PC-9 (cell line): ENCODE results near the gene ADCY3. TPM values are rescaled to one million over a fixed set of nuclear protein-coding genes. Genes with fewer than 3 reads are reported as not detected.

Source experiments
- BruUV-seq: library from RNA; stranded (reverse); fragments of 400-500 nt; replicated peaks from 2 replicates; lab custom pipeline; 2021; lab: Mats Ljungman, UMichigan
- CTCF ChIA-PET: fragments of 300-600 bp; sonication (Branson Sonifier 250); formaldehyde crosslinking; loops from one replicate; lab custom pipeline; 2022; ENCODE audit warnings: antibody characterized with exemption; lab: Charles Lee
- POLR2A ChIA-PET: fragments of 300-600 bp; sonication (Branson Sonifier 250); formaldehyde crosslinking; loops from one replicate; lab custom pipeline; 2022; ENCODE audit warnings: antibody characterized with exemption; ENCODE audit not compliant: unreplicated experiment; lab: Charles Lee
- DNase-seq, 2 experiments: peaks; one replicate each; pipeline versions ENCODE4 v3.0.0 to v3.0.0-alpha.2; 2015 to 2022; ENCODE audit warnings: mixed read lengths in 1 of 2
- H2AFZ ChIP-seq: fragments of 200-600 bp; sonication (generic); 2 replicates; pipeline ENCODE4 v1.8.1; 2017; ENCODE audit warnings: antibody characterized with exemption
- H3F3A ChIP-seq: fragments of 200-600 bp; sonication (generic); 2 replicates; pipeline ENCODE4 v1.8.1; 2017; ENCODE audit warnings: antibody characterized with exemption, mild to moderate bottlenecking, low read depth; ENCODE audit not compliant: insufficient read depth
- H3K27ac ChIP-seq: fragments of 200-600 bp; sonication (generic); 2 replicates; pipeline ENCODE4 v1.6.1; 2016; ENCODE audit warnings: mixed run types
- H3K27me3 ChIP-seq: fragments of 200-600 bp; sonication (generic); 2 replicates; pipeline ENCODE4 v1.6.1; 2016; ENCODE audit warnings: low read depth, mixed run types; ENCODE audit not compliant: insufficient read depth
- H3K36me3 ChIP-seq: fragments of 200-600 bp; sonication (generic); 2 replicates; pipeline ENCODE4 v1.6.1; 2016; ENCODE audit warnings: low read depth, mixed run types
- H3K4me1 ChIP-seq: fragments of 200-600 bp; sonication (generic); replicated peaks from 2 replicates; pipeline ENCODE4 v1.6.1; 2016; ENCODE audit warnings: mixed run types; ENCODE audit not compliant: insufficient read depth
- H3K4me2 ChIP-seq: fragments of 200-600 bp; sonication (generic); 2 replicates; pipeline ENCODE4 v1.6.1; 2017; ENCODE audit warnings: mixed run types
- H3K4me3 ChIP-seq: fragments of 200-600 bp; sonication (generic); 2 replicates; pipeline ENCODE4 v1.6.1; 2016; ENCODE audit warnings: mixed run types
- H3K79me2 ChIP-seq: fragments of 200-600 bp; sonication (generic); 2 replicates; pipeline ENCODE4 v1.6.1; 2017; ENCODE audit warnings: low read depth, mixed run types
- H3K9me2 ChIP-seq: fragments of 200-600 bp; sonication (generic); 2 replicates; pipeline ENCODE4 v1.8.1; 2017; ENCODE audit warnings: mild to moderate bottlenecking; ENCODE audit not compliant: insufficient read depth
- H3K9me3 ChIP-seq: fragments of 200-600 bp; sonication (generic); 2 replicates; pipeline ENCODE4 v1.8.1; 2016; ENCODE audit warnings: low read depth; ENCODE audit not compliant: insufficient read depth
- H4K20me1 ChIP-seq: fragments of 200-600 bp; sonication (generic); 2 replicates; pipeline ENCODE4 v1.8.1; 2017; ENCODE audit not compliant: insufficient read depth
- EZH2 ChIP-seq: fragments of 200-600 bp; sonication (generic); IDR thresholded peaks from 2 replicates; pipeline ENCODE4 v1.8.0; 2017; ENCODE audit warnings: antibody characterized with exemption, low read depth
- intact Hi-C: fragments of 100-400 bp; cut with micrococcal nuclease; formaldehyde crosslinking; loops from one replicate; pipeline ENCODE4 v1.10.0; 2022; ENCODE audit not compliant: unreplicated experiment
- total RNA-seq: library from RNA; stranded (reverse); gene quantifications from 2 replicates; pipeline ENCODE4 v1.2.3, GENCODE V29; 2021
- TF ChIP-seq, protein P1 (sequence below): fragments of 200-600 bp; sonication (generic); conservative IDR thresholded peaks from 2 replicates; pipeline ENCODE4 v1.6.1; 2017; ENCODE audit warnings: mixed run types, antibody characterized with exemption, mild to moderate bottlenecking, moderate library complexity

Gene ADCY3
- total RNA-seq, 1 experiment from 2014 or later, result 46.3 TPM

DNA sequence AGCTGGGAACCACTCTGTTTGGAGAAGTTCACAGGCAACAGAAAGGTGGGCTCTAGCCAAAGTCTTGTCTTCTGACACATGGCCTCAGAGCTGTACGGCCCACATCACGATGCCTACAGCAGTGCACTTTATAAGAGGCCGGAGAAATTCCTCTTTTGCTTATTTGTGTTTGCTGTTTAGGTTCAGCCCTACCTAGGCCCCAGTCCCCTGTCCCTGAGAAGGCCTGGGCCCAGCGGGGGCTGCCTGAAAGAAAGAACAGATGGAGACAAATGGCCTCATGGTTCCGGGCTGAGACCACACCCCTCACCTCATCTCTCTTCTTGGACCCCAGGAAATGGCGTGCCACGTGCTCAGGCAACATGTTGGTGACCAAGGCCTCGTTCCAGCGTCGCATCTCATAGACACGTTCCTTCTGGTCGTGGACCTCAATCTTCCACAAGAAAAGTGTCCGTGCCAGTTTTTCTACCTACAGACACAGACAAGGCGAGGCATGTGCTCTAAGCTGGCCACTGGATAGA, 95.9 kb downstream of the ADCY3 start:
- ChIA-PET POLR2A (no interaction called here), CTCF (interaction anchor here (0.6 to 0.7 kb wide), 2 partner anchors 332 to 789 kb away, joined by 4 to 10 read pairs; no protein-coding TSS in a partner anchor)
- Histone ChIP-seq H3K9me2 (no peaks in the 10 kb centered on the region), H3K79me2 (no peaks in the 10 kb centered on the region), H3K4me2 (no peak overlapping the region), H2AFZ (no peak overlapping the region), H3K4me3 (no peak overlapping the region), H3K27ac (no peak overlapping the region), H3K36me3 (peaks cover 5% of the 10 kb centered on the region; the same call in 1 of the 2 replicates), H3K27me3 (no peaks in the 10 kb centered on the region), H3K9me3 (no peaks in the 10 kb centered on the region), H3F3A (peaks cover 5% of the 10 kb centered on the region; the same call in 1 of the 2 replicates), H3K4me1 (no peaks in the 10 kb centered on the region), H4K20me1 (no peaks in the 10 kb centered on the region)
- TF ChIP-seq, protein P1, sequence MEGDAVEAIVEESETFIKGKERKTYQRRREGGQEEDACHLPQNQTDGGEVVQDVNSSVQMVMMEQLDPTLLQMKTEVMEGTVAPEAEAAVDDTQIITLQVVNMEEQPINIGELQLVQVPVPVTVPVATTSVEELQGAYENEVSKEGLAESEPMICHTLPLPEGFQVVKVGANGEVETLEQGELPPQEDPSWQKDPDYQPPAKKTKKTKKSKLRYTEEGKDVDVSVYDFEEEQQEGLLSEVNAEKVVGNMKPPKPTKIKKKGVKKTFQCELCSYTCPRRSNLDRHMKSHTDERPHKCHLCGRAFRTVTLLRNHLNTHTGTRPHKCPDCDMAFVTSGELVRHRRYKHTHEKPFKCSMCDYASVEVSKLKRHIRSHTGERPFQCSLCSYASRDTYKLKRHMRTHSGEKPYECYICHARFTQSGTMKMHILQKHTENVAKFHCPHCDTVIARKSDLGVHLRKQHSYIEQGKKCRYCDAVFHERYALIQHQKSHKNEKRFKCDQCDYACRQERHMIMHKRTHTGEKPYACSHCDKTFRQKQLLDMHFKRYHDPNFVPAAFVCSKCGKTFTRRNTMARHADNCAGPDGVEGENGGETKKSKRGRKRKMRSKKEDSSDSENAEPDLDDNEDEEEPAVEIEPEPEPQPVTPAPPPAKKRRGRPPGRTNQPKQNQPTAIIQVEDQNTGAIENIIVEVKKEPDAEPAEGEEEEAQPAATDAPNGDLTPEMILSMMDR, result no peak
- no peak for TF ChIP-seq EZH2
- DNase-seq, result no peak
- no TSS peak for BruUV-seq
- intact Hi-C loops, result no loop called here

DNA sequence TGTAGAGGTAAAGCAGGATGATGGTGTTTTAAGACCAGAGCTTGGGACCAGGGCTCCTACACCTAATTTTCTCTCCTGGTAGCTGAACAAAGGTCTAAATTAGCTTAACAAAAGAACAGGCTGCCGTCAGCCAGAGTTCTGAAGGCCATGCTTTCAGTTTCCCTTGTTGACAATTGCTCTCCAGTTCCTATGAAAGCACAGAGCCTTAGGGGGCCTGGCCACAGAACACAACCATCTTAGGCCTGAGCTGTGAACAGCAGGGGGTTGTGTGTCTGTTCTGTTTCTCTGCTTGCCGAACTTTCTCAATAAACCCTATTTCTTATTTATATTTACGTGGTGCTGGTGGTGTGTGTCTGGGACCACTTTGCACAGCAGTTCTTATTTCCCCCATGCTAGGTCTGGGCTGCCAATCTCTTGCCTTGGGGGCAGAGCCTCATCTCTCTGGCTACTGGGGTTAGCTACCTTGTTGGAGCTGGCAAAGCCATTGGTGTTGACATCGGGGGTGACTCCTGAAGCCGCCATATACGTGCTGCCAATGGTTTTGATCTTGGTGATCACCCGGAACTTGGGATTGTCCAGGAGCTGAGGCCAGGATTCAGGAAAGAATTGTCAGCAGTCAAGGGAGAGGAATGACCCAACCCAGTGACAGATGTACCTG, 97.9 kb downstream of the ADCY3 start:
- Histone ChIP-seq H3K79me2 (no peaks in the 10 kb centered on the region), H3K9me3 (no peaks in the 10 kb centered on the region), H4K20me1 (no peaks in the 10 kb centered on the region), H3K27me3 (no peaks in the 10 kb centered on the region), H3K4me2 (no peak overlapping the region), H2AFZ (no peak overlapping the region), H3K9me2 (no peaks in the 10 kb centered on the region), H3K4me3 (no peak overlapping the region), H3F3A (peaks cover 2% of the 10 kb centered on the region; the same call in 1 of the 2 replicates), H3K27ac (no peak overlapping the region), H3K36me3 (peaks cover 5% of the 10 kb centered on the region; the same call in 1 of the 2 replicates), H3K4me1 (no peaks in the 10 kb centered on the region)
- POLR2A ChIA-PET, result no interaction called here
- TF ChIP-seq, protein P1, result no peak
- no peak for TF ChIP-seq EZH2
- BruUV-seq, result no TSS peak
- CTCF ChIA-PET, result no interaction called here
- intact Hi-C loops, result no loop called here
- no peak for DNase-seq

DNA sequence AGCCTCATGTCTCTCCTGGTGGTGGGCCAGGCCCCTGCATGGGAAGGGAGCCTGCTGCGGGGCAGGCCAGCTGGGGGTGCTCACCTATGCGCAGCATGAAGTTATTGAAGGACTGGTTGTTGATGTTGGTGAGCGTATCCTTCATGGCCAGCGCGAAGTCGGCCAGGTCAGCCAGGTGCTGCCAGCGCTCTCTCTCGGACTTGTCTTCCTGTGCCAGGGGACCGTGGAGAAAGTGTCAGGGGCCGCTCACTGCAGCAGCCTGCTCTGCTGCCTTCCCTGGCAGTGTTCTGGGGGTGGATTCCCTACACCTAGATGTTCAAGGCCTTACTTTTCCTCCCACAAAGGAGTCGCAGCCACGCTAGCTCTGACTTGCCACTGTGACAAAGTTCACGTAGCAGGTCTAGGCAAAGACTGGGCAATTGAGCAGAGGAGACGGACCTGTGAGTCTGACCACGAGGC, 98.6 kb downstream of the ADCY3 start:
- intact Hi-C loops, result no loop called here
- Histone ChIP-seq H3K4me2 (no peak overlapping the region), H3K27me3 (no peaks in the 10 kb centered on the region), H3K27ac (no peak overlapping the region), H3K9me3 (no peaks in the 10 kb centered on the region), H3K79me2 (no peaks in the 10 kb centered on the region), H2AFZ (no peak overlapping the region), H3F3A (no peaks in the 10 kb centered on the region), H3K4me1 (no peaks in the 10 kb centered on the region), H4K20me1 (no peaks in the 10 kb centered on the region), H3K36me3 (peaks cover 7% of the 10 kb centered on the region; the same call in 1 of the 2 replicates), H3K9me2 (no peaks in the 10 kb centered on the region), H3K4me3 (no peak overlapping the region)
- no peak for DNase-seq
- TF ChIP-seq, protein P1, result no peak
- TF ChIP-seq EZH2, result no peak
- CTCF ChIA-PET, result no interaction called here
- no TSS peak for BruUV-seq
- POLR2A ChIA-PET, result no interaction called here
